GM06990 (cell line): ENCODE data around the gene SCN4B.

ENCODE experiments used
- DNase-seq: peaks from one replicate; pipeline ENCODE4 v3.0.0-alpha.2; 2011; ENCODE audit not compliant: insufficient read length; ENCODE audit errors: extremely low read depth
- H3K27me3 ChIP-seq: replicated peaks from 2 replicates; pipeline ENCODE4 v1.6.0; 2011; ENCODE audit warnings: low read length; ENCODE audit not compliant: control insufficient read depth, insufficient read depth
- H3K36me3 ChIP-seq: 2 replicates; pipeline ENCODE4 v1.5.1; 2011; ENCODE audit warnings: low read length; ENCODE audit not compliant: control insufficient read depth, insufficient read depth
- H3K4me3 ChIP-seq: replicated peaks from 2 replicates; pipeline ENCODE4 v1.5.1; 2011; ENCODE audit warnings: low read depth, mild to moderate bottlenecking, control low read depth, low read length
- TF ChIP-seq, protein P1 (sequence below): IDR thresholded peaks from 2 replicates; pipeline ENCODE4 v1.5.1; 2011; ENCODE audit warnings: low read length, control low read depth, mild to moderate bottlenecking, inconsistent platforms; ENCODE audit not compliant: insufficient read depth, poor library complexity, severe bottlenecking

Gene SCN4B

GRCh38 chr11:118135796-118136165, 16.8 kb downstream of the SCN4B start:
- Histone ChIP-seq H3K27me3 (peaks cover 2% of the 10 kb centered on the region; the same call in 1 of the 2 replicates), H3K4me3 (no peak overlapping the region), H3K36me3 (no peaks in the 10 kb centered on the region)
- TF ChIP-seq, protein P1, sequence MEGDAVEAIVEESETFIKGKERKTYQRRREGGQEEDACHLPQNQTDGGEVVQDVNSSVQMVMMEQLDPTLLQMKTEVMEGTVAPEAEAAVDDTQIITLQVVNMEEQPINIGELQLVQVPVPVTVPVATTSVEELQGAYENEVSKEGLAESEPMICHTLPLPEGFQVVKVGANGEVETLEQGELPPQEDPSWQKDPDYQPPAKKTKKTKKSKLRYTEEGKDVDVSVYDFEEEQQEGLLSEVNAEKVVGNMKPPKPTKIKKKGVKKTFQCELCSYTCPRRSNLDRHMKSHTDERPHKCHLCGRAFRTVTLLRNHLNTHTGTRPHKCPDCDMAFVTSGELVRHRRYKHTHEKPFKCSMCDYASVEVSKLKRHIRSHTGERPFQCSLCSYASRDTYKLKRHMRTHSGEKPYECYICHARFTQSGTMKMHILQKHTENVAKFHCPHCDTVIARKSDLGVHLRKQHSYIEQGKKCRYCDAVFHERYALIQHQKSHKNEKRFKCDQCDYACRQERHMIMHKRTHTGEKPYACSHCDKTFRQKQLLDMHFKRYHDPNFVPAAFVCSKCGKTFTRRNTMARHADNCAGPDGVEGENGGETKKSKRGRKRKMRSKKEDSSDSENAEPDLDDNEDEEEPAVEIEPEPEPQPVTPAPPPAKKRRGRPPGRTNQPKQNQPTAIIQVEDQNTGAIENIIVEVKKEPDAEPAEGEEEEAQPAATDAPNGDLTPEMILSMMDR: no peak
- DNase-seq: no peak

DNA sequence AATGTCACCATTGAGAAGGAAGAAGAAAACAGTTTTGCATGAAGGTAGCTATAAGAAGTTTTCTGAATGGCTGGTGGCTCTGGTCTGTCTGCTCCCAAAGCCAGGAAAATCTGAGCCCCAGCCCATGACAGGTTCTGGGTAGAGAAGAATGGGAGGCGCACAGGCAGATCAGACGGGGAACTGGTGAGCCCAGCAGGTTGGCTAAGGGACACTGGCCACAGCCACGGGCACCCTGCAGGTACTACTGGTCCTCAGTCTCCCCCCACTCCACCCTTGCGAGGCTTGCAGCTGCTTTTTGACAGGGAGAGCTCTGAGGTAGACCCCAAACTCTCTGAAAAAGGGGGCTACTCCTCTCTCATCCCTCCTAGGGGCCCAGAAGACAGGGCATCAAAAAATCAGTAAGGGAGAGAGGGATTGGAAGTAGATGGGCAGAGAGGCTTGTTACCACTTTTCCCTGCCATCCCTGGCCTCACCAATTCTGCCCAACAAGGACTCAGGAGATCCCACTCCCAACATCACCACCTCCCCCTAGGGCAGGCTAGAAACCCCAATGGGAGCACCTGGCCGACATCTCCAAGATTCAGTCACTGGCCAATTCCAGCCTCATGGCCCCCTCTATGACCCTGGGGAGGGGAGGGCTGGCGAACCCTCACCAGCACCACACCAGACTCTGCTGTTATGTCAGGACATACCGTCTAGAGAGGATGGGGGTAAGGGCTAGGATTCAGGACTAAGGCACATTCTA, 17.4 kb downstream of the SCN4B start:
- no peak for DNase-seq
- H3K4me3 ChIP-seq: no peak overlapping the region
- TF ChIP-seq, protein P1: no peak
- H3K27me3 ChIP-seq: peaks cover 1% of the 10 kb centered on the region; the same call in 1 of the 2 replicates
- no peaks in the 10 kb centered on the region for H3K36me3 ChIP-seq

DNA sequence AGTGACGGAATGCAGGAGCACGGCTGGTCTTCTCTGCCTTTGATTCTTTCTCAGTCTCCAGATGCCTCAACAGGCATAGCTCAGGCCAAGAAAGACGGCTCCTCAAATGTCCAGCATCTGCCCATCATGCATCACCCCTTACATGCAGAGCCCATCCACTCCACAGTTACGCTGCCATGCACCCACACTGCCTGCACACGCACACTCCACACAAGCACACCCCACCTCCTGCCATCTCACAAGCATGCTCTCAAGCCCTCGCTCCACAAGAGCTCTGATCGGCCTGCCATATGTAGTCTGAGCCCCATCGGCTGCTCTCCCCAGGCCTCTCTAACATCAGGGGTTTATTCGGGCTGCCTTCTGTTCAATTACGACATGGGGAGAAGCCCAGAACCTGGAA, 18.8 kb downstream of the SCN4B start:
- Histone ChIP-seq H3K4me3 (no peak overlapping the region), H3K36me3 (no peaks in the 10 kb centered on the region), H3K27me3 (peaks cover 5% of the 10 kb centered on the region)
- TF ChIP-seq, protein P1: no peak
- DNase-seq: no peak

- TF ChIP-seq, protein P1: no peak
- Histone ChIP-seq H3K4me3 (no peak overlapping the region), H3K27me3 (peaks cover 6% of the 10 kb centered on the region), H3K36me3 (no peaks in the 10 kb centered on the region)
- no peak for DNase-seq
Measured at GRCh38 chr11:118132385-118133151, 20.1 kb downstream of the SCN4B start.

DNA sequence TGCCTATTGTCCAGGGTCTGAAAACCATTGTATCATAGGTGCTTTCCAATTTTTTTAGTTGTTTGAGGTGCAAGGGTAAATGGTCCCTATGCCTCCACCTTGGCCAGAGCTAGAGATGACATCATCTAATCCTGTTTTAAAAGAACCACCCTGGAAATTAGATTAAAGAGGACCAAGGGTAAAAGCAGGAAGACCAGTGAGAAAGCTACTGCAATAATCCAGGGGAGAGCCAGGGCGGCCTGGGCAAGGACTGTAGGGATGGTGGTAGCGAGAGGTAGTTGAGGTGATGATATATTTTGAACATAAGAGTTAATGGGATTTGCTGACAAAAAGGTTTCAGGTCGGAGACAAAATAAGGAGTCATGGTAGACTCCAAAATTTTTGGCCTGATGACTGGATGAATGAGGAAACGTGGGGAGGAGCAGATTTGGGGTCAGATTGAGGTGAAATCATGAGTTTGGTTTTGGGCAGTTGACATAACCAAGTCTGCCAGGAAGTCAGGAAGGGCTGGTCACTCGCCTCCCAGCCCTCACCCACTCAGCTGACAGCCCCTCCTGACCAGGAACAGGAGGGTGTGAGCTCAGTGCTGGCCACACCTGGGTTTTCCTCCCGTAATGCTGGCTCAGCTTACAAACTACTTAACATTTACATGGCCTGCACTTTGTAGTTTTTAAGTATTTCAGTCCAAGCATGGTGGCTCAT, 23.0 kb downstream of the SCN4B start:
- TF ChIP-seq, protein P1: no peak
- no peaks in the 10 kb centered on the region for H3K36me3 ChIP-seq
- no peak for DNase-seq
- H3K4me3 ChIP-seq: no peak overlapping the region
- H3K27me3 ChIP-seq: peaks cover 8% of the 10 kb centered on the region
